ENCODE results near the gene HEMK1.

Gene HEMK1

DNA sequence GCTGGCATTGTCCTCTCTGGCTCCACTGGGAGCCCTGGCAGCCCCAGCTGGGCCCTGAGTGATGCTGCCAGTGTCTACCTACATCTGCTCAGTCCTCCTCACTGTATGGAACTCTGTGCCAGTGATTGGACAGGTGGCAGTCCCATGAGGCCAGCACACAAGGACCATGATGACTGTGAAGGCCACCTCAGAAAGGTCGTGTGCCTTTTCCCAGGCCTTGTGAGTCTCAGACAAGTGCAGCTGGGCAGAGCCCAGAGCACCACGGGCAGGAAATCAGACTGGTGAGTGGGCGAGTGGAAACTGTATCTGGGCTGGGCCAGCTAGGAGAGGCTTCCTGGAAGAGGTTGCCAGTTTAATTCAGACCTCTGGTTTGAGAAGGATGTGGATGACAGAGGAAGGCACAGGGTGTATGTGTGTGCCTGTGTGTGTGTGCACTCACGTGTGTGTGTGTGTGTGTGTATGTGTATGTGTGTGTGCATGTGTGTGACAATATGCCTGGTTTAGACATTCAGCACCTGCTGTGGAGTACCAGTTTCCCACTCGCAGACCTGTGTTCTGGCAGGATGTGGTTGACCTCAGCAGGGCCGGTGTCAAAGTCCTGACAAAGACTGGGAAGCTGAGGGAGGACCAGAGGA, 54.6 kb downstream of the HEMK1 start:
- in situ Hi-C loops (cut with MboI; ENCODE audit: low pct_unique_long_range_greater_than_20kb, low sequenced_read_pairs, unreplicated experiment): loop anchor here (25.0 kb wide), 1 partner anchor 1063 kb away; no protein-coding TSS in a partner anchor
- TF ChIP-seq, protein P1, sequence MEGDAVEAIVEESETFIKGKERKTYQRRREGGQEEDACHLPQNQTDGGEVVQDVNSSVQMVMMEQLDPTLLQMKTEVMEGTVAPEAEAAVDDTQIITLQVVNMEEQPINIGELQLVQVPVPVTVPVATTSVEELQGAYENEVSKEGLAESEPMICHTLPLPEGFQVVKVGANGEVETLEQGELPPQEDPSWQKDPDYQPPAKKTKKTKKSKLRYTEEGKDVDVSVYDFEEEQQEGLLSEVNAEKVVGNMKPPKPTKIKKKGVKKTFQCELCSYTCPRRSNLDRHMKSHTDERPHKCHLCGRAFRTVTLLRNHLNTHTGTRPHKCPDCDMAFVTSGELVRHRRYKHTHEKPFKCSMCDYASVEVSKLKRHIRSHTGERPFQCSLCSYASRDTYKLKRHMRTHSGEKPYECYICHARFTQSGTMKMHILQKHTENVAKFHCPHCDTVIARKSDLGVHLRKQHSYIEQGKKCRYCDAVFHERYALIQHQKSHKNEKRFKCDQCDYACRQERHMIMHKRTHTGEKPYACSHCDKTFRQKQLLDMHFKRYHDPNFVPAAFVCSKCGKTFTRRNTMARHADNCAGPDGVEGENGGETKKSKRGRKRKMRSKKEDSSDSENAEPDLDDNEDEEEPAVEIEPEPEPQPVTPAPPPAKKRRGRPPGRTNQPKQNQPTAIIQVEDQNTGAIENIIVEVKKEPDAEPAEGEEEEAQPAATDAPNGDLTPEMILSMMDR (IDR thresholded peaks at IDR 0.05; ENCODE audit: extremely low read depth, insufficient read depth, missing control alignments): no peak
- no peak for DNase-seq (ENCODE audit: low spot score)

DNA sequence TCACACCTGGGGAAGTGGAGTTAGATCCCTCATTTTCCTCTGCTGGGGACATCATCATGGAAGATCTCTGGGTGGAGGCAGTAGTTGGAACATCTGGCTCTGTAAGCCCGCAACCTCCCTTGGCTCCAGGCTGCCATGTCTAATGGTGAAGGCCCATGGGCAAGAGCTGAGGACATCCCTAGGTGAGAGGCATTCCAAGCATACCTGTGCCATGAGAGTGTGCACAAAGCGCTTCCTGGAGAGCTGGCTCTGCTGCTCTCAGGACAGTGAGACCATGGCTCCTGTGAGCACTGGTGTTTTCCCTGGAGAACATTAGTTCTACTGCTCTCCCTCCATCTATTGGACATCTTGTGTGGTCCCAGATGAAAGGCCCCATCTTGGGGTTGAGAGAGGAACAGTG, 55.3 kb downstream of the HEMK1 start:
- DNase-seq (ENCODE audit: low spot score): no peak
- in situ Hi-C loops (cut with MboI; ENCODE audit: low pct_unique_long_range_greater_than_20kb, low sequenced_read_pairs, unreplicated experiment): loop anchor here (25.0 kb wide), 1 partner anchor 1063 kb away; no protein-coding TSS in a partner anchor
- TF ChIP-seq, protein P1 (IDR thresholded peaks at IDR 0.05; ENCODE audit: extremely low read depth, insufficient read depth, missing control alignments): no peak

DNA sequence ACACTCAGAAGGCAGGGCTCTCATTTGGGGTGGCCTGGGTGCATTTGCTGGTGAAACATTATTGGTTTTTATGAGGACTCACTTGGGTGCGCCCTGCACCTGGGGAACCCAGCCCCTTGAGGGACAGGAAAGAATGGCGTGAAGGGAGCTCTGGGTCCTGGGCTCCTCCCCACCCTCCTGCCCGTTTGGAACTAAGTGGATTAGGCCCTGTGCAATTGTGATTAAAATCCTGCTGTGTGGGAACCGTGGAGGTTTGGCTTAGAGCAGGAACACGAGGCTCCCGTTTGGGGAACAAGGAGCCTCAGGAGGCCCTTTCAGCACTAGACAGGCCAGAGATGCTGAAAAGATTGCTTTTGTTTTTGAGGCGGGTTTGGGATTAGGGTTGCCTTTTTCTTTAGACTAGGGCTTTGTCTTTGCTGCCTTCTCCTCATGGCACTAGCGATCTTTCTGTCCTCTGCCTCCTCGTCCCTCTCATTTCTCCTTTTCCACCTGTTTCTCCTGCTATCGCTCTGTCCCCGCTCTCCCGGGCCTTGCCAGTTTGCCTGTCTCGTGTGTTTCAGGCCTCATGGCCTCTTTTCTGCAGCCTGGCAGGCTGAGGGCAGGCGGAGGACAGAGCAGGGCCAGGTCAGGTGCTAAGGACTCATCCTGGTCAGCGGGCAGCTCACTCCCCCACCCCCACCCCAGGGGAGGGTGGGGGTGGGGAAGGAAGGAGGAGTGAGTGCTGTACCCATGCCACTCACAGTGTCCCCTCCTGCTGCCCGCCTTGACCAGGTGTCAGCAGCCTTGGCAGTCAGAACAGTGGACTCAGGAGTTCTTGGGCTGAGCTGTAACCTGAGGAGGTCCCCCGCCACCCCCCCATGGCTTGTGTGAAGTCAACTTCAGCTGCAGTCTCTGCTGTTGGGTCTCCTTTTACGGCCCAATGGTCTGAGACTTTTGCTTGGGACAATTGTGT, 56.2 kb downstream of the HEMK1 start:
- DNase-seq (ENCODE audit: low spot score): no peak
- TF ChIP-seq, protein P1 (IDR thresholded peaks at IDR 0.05; ENCODE audit: extremely low read depth, insufficient read depth, missing control alignments): no peak
- in situ Hi-C loops (cut with MboI; ENCODE audit: low pct_unique_long_range_greater_than_20kb, low sequenced_read_pairs, unreplicated experiment): no loop called here

DNA sequence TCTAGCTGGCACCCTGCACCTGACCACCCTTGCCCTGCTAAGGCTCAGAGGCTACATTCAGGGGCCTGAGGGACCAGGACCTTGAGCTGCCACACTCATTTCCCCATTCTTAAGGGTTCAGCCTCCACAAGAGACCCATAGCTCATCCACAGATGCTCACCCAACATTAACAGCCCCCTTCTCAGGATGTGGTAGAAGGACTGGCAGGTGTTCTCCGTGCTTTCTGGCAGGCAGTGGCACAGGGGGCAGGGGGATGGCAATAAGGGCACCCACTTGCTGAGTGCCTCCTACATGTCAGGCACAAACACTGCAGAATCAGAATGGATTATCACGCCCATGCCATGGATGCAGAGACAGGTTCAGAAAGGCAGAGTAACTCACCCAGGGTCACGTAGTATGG, 57.1 kb downstream of the HEMK1 start:
- in situ Hi-C loops (cut with MboI; ENCODE audit: low pct_unique_long_range_greater_than_20kb, low sequenced_read_pairs, unreplicated experiment): no loop called here
- DNase-seq (ENCODE audit: low spot score): no peak
- TF ChIP-seq, protein P1 (IDR thresholded peaks at IDR 0.05; ENCODE audit: extremely low read depth, insufficient read depth, missing control alignments): no peak

DNA sequence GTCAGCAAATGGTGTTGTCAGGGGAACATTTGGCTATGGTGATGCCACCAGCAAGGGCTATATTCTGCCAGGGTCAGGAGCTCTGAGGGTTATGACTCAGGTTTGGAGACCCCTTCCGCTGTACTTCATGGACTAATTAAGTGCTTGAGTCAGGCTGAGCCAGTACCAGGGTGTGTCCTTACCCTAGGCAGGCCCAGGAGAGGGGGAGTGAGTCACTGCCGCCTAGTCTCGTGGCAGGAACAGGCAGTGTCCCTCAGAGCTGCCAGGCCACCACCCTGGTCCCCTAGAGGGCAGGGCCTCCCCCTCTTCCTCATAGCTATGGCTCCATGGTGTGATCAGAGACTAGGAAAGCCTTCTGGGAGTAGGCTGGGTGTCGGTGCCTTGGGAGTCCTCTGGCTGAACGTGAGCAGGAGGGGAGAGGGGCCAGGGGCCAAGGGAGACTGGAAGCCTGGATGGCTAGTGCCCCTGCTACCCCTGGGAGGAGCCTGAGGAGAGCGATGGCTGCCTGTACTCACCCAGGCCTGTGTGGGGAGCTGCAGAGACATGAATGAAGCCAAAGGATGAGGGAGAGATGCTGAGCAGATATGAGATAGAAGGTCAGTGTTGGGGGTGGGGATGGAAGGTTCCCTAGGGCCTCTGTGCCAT, 58.2 kb downstream of the HEMK1 start:
- in situ Hi-C loops (cut with MboI; ENCODE audit: low pct_unique_long_range_greater_than_20kb, low sequenced_read_pairs, unreplicated experiment): no loop called here
- TF ChIP-seq, protein P1 (IDR thresholded peaks at IDR 0.05; ENCODE audit: extremely low read depth, insufficient read depth, missing control alignments): peak; percentile 59
- no peak for DNase-seq (ENCODE audit: low spot score)

DNA sequence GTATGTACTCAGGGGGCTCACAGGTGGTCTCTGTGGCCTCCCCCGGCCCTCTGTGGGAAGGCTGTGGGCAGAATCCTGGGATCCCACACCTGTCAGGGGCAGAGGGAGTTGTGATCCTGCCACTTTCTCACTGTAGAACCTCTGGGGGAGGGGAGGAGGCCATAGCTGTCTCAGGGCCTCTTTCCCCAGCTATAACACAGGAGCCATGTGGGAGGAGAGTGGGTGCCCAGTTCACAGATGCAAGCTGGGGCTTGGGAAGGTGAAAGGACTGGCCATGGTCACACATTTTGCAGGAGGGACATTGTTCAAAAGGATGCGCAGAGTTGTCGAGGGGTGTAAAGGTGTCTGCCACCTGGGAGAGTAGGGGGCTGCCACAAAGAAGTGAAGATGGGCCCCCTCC, 59.3 kb downstream of the HEMK1 start:
- DNase-seq (ENCODE audit: low spot score): no peak
- TF ChIP-seq, protein P1 (IDR thresholded peaks at IDR 0.05; ENCODE audit: extremely low read depth, insufficient read depth, missing control alignments): no peak
- in situ Hi-C loops (cut with MboI; ENCODE audit: low pct_unique_long_range_greater_than_20kb, low sequenced_read_pairs, unreplicated experiment): no loop called here
